Psoas muscle (tissue), 8 donors: ENCODE measurements around the gene DENND1A. TPM values are rescaled to one million over a fixed set of nuclear protein-coding genes. Genes with fewer than 3 reads are reported as not detected.

Experiments
- ATAC-seq, 4 donors: fragments of 200-7000 bp; cut with Tn5 transposase; one replicate each; pipeline ENCODE4 v1.9.1; 2020; ENCODE audit warnings: moderate library complexity in 3 of 4, mild to moderate bottlenecking in 2 of 4
- DNase-seq, 2 donors: peaks; one replicate each; pipeline ENCODE4 v3.0.0-alpha.2; 2020
- H3K27ac ChIP-seq: fragments of 200-600 bp; one replicate; pipeline ENCODE4 v1.8.0; 2022
- H3K27me3 ChIP-seq, 3 donors: fragments of 200-600 bp in 1 of 3; one replicate each; pipeline versions ENCODE4 v1.6.1 to v1.8.0; 2013 to 2022; ENCODE audit warnings: low read length in 2 of 3, mild to moderate bottlenecking in 2 of 3, moderate library complexity in 1 of 3; ENCODE audit not compliant: insufficient read depth in 3 of 3
- H3K36me3 ChIP-seq, 2 donors: fragments of 200-600 bp in 1 of 2; one replicate each; pipeline versions ENCODE4 v1.6.1 to v1.8.0; 2013 to 2022; ENCODE audit warnings: low read depth in 1 of 2, mild to moderate bottlenecking in 1 of 2, moderate library complexity in 1 of 2; ENCODE audit not compliant: insufficient read depth in 1 of 2
- H3K4me1 ChIP-seq: fragments of 200-600 bp; one replicate; pipeline ENCODE4 v1.8.0; 2022
- H3K4me3 ChIP-seq: fragments of 200-600 bp; one replicate; pipeline ENCODE4 v1.8.0; 2022; ENCODE audit warnings: mild to moderate bottlenecking
- H3K9me3 ChIP-seq: fragments of 200-600 bp; one replicate; pipeline ENCODE4 v1.8.0; 2022
- WGBS, 3 donors: extraction: QIAGEN DNeasy Blood & Tissue Kit; methylation state at CpG; one replicate each; pipeline versions ENCODE4 v1.1.6 to v1.1.7; 2013; 5-methylcytosine and 5-hydroxymethylcytosine counted together
- intact Hi-C, 2 donors: fragments of 100-400 bp; cut with DNase I; formaldehyde crosslinking; loops; one replicate each; pipeline versions ENCODE4 v1.11.0 to v1.14.2; 2022
- polyA plus RNA-seq, 3 donors: library from polyadenylated mRNA; stranded (reverse); fragments of 200-250 nt; gene quantifications; one replicate each; pipeline ENCODE4 v1.2.3, GENCODE V29; 2013
- total RNA-seq, 4 donors: library from RNA; stranded (reverse); fragmentation: NEBNext Ultra II Directional in 2 of 4; extraction: Animal tissue kit (Norgen Biotek cat#: 25700) in 2 of 4; gene quantifications; one replicate each; pipeline versions ENCODE4 v1.2.1 to v1.2.4, GENCODE V29; 2021 to 2023
- TF ChIP-seq, protein P1 (sequence below): fragments of 200-600 bp; IDR thresholded peaks from one replicate; pipeline ENCODE4 v1.8.0; 2022; ENCODE audit warnings: antibody characterized with exemption
- donor health status: healthy with polysubstance abuse.
- donor health status: DM: no; HTN: no; CAD: no; lungs with moderate emphysema.
- donor health status: Bipolar disorder and iron deficiency.
- donor health status: healthy.
- donor health status: DM: yes; HTN: yes; CAD: no.
- donor health status: DM: no; HTN: no; CAD: no.
- donor health status: DM: no; HTN: no; CAD: no.
- donor health status: DM: yes; HTN: yes; CAD: no.

DENND1A gene
- total and polyA plus RNA-seq, 7 donors, result 6.1 to 17.3 (median 13.9) TPM

DNA sequence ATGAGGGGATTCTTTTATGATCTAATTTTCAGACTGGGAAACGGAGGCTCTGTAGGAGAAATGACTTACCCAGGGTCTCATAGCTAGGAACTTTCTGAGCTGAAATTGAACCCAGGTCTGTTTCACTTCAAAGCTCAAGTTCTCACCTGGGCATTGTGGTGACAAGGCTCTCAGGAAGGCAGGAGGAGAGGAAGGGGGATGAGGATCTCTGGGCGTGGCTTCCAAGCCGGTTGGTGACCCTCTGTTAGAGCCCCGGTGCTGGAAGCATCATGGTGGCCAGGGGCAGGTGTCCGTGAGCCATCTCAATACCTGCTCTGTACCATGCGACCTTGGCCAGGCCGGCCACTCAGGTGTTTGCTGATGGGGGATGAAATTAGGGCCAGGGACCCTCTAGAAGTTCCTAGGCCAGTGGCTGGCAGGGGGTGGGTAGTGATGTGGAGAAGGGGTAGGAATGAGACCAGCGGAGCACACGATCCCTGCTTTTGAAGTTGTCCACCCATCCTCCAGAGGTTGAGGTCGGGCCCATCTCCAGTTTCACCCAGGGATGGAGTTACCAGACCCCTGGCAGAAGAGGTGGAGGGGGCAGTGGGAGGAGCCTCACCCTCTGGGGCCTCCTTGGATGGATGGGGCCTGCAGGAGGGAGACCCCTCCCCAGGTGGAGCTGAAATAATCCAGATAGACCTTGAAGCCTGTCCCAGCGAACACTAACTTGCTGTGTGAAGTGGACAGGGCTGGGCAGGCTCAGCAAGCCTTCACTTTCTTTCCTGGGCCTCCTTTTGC lies 568.0 kb downstream of the DENND1A start:
- Histone ChIP-seq H3K4me1 (no peaks in the 10 kb centered on the region), H3K9me3 (no peaks in the 10 kb centered on the region), H3K4me3 (no peak overlapping the region), H3K27me3 (peaks cover 0 to 3% (median 0%) of the 10 kb centered on the region in 3 donors), H3K36me3 (no peaks in the 10 kb centered on the region), H3K27ac (no peak overlapping the region)
- ATAC-seq (no peak), DNase-seq (no peak)
- intact Hi-C loops, result no loop called here
- TF ChIP-seq, protein P1, sequence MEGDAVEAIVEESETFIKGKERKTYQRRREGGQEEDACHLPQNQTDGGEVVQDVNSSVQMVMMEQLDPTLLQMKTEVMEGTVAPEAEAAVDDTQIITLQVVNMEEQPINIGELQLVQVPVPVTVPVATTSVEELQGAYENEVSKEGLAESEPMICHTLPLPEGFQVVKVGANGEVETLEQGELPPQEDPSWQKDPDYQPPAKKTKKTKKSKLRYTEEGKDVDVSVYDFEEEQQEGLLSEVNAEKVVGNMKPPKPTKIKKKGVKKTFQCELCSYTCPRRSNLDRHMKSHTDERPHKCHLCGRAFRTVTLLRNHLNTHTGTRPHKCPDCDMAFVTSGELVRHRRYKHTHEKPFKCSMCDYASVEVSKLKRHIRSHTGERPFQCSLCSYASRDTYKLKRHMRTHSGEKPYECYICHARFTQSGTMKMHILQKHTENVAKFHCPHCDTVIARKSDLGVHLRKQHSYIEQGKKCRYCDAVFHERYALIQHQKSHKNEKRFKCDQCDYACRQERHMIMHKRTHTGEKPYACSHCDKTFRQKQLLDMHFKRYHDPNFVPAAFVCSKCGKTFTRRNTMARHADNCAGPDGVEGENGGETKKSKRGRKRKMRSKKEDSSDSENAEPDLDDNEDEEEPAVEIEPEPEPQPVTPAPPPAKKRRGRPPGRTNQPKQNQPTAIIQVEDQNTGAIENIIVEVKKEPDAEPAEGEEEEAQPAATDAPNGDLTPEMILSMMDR, result no peak
- 59 to 72% (median 66%) methylated on average over 11 of the region's 11 CpGs for WGBS, 3 donors

DNA sequence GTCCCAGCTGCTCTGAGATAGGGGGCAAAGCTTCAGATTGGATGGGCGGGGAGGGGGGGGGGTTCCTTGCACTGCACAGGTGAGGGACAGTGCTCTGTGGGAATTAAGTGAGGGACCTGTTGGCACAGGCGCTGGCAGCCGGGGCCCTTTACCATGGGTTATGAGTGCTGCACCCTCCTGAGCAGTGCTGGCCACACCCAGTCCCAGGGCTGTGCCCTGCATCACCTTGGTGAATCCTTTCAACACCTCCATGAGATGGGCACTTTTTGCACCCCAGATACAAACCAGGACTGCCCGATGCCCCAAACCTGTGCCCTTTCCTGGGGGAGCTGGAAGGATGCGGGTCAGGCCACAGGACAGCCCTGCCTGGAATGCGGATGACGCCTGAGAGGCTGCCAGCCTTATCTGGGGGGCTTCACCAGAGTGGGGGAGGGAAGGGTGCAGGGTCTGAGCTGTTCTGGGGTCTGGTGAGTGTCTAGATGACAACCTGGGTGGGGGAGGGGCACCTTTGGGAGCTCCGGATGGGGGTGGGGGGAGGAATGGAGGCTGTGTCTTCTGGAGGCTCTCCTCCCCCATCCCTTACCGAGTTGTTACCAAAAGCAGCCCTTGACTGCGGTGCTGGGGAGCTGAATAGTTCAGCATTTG lies 568.7 kb downstream of the DENND1A start:
- intact Hi-C loops, result no loop called here
- TF ChIP-seq, protein P1, result no peak
- WGBS, 3 donors, result 58 to 67% (median 67%) methylated on average over 10 of the region's 10 CpGs
- DNase-seq (no peak), ATAC-seq (no peak)
- Histone ChIP-seq H3K27ac (no peak overlapping the region), H3K36me3 (no peaks in the 10 kb centered on the region), H3K27me3 (peaks cover 0 to 3% (median 0%) of the 10 kb centered on the region in 3 donors), H3K9me3 (no peaks in the 10 kb centered on the region), H3K4me1 (no peaks in the 10 kb centered on the region), H3K4me3 (no peak overlapping the region)

DNA sequence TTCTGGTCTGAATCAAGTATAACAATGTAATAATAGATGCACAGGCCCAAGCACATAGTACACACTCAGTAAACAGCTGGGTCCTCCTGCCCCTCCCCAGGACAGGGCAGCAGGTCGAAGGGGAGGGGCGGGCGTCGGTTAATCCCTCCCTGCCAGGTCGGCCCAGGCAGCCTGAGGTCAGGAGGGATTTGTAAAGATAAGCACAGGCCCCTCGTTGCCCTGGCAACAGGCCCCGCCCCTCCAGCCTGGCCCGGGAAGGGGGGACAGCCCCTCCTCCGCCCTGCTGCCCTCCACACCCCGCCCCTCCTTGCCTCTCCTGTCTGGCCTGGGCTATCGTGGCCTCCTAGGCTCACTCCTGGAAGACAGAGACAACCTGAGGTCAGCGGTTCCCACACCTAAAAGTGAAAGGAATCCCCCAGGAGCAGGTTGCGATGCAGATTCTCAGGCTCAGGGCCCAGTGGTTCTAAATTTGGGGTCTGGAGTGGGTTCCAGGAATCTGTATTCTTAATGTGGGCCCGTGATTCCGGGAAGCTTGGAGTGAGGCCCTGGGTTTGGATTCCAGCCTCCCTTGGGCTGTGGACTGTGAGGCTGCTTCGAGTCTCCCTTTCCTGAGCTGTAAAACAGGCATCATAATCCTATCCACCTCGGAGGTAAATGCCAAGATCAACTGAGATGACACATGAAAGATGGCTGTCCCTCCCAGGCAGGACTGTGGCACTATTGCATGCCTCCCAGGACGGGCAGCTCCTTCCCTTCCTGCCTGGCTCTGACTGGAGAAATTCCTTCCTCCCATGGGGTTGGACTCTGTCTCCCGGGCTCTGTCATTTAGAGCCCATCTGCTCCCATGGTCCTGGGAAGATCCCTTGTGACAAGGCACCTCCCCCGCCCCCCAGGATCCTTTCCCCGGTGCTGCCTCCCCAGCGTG lies 569.5 kb downstream of the DENND1A start:
- ATAC-seq (no peak), DNase-seq (no peak)
- no peak overlapping the region for H3K4me3 ChIP-seq
- H3K36me3 ChIP-seq, result no peaks in the 10 kb centered on the region
- TF ChIP-seq, protein P1, result no peak
- 34 to 41% (median 41%) methylated on average over 20 to 22 of the region's 22 CpGs for WGBS, 3 donors
- H3K27ac ChIP-seq, result no peak overlapping the region
- H3K4me1 ChIP-seq, result no peaks in the 10 kb centered on the region
- no peaks in the 10 kb centered on the region for H3K9me3 ChIP-seq
- intact Hi-C loops, result no loop called here
- H3K27me3 ChIP-seq, result peaks cover 0 to 1% (median 0%) of the 10 kb centered on the region in 3 donors

DNA sequence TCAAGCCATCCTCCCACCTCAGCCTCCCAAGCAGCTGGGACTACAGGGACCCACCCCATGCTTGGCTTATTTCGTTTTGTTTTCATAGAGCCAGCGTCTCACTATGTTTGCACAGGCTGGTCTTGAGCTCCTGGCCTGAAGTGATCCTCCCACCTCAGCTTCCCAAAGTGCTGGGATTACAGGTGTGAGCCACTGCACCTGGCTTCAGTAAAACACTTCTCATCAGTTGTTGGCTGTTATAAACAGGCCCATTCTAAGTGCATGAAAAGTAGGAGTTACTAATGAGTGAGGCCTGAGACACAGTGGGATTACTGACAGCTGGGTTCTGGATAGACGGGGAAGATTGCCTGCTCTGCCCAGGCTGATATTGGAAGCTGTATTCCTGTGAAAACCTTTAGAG lies 570.4 kb downstream of the DENND1A start:
- intact Hi-C loops, result no loop called here
- H3K9me3 ChIP-seq, result no peaks in the 10 kb centered on the region
- WGBS, 3 donors, result 80 to 86% (median 83%) methylated on average over 3 of the region's 3 CpGs
- peaks cover 0 to 1% (median 0%) of the 10 kb centered on the region in 3 donors for H3K27me3 ChIP-seq
- no peak overlapping the region for H3K4me3 ChIP-seq
- TF ChIP-seq, protein P1, result no peak
- ATAC-seq, result no peak
- no peak overlapping the region for H3K27ac ChIP-seq
- DNase-seq, result no peak
- H3K36me3 ChIP-seq, result no peaks in the 10 kb centered on the region
- H3K4me1 ChIP-seq, result no peaks in the 10 kb centered on the region
